ENCODE measurements around the gene NPW.
"Not testable (repeated sequence)": the region's sequence is repeated elsewhere in the genome, so short reads cannot be mapped to it uniquely, and the experiment has no call there.

The NPW gene

GRCh38 chr16:2002406-2003230, 17.0 kb upstream of the NPW start:
- DNase-seq: no peak

- no peak for DNase-seq
Measured at GRCh38 chr16:2003231-2003826, 16.3 kb upstream of the NPW start.

GRCh38 chr16:2003827-2004641, 15.6 kb upstream of the NPW start:
- peak; percentile 62 for DNase-seq

GRCh38 chr16:2004795-2005517, 14.6 kb upstream of the NPW start:
- no peak for DNase-seq

- no peak for DNase-seq
Measured at GRCh38 chr16:2005646-2006045, 13.9 kb upstream of the NPW start.

GRCh38 chr16:2006317-2006716, 13.3 kb upstream of the NPW start:
- no peak for DNase-seq

- no peak for DNase-seq
Measured at GRCh38 chr16:2007081-2007836, 12.3 kb upstream of the NPW start.

- no peak for DNase-seq
Measured at GRCh38 chr16:2008009-2008526, 11.5 kb upstream of the NPW start.

GRCh38 chr16:2008631-2009163, 10.9 kb upstream of the NPW start:
- no peak for DNase-seq

- DNase-seq: no peak
Measured at GRCh38 chr16:2009164-2009711, 10.3 kb upstream of the NPW start.

- peak; percentile 69 for DNase-seq
Measured at GRCh38 chr16:2009791-2010510, 9.6 kb upstream of the NPW start, which contains the start of gene ZNF598. Gene ZNF598 (minus strand): TSS chr16:2009821.

GRCh38 chr16:2011726-2012125, 7.9 kb upstream of the NPW start:
- DNase-seq: not testable (repeated sequence)

- DNase-seq: no peak
Measured at GRCh38 chr16:2013527-2013926, 6.1 kb upstream of the NPW start.

GRCh38 chr16:2015117-2015946, 4.3 kb upstream of the NPW start:
- DNase-seq: no peak

- DNase-seq: no peak
Measured at GRCh38 chr16:2015947-2016208, 3.7 kb upstream of the NPW start.

- no peak for DNase-seq
Measured at GRCh38 chr16:2016407-2016922, 3.1 kb upstream of the NPW start.

GRCh38 chr16:2019921-2020831, 591 bp downstream of the NPW start:
- no peak for DNase-seq

- no peak for DNase-seq
Measured at GRCh38 chr16:2022723-2023091, 3.1 kb downstream of the NPW start.

Measured in activated gamma-delta T cell (primary cell).